Epithelial cell of esophagus (primary cell): Measurements from ENCODE around the gene HSPB6.
A peak's percentile ranks its signal among the peaks of the same experiment; 100 is the strongest.
"Not testable (repeated sequence)": the region's sequence is repeated elsewhere in the genome, so short reads cannot be mapped to it uniquely, and the experiment has no call there.

Source experiments
- DNase-seq: peaks from one replicate; pipeline ENCODE4 v3.0.0; 2010; ENCODE audit warnings: low read depth
- H3K4me3 ChIP-seq: 2 replicates; pipeline ENCODE4 v1.5.1; 2011; ENCODE audit warnings: mild to moderate bottlenecking, low read length, control low read depth
- TF ChIP-seq, protein P1 (sequence below): IDR thresholded peaks from 2 replicates; pipeline ENCODE4 v1.5.1; 2011; ENCODE audit warnings: low read depth, mild to moderate bottlenecking, low read length, control low read depth, inconsistent platforms; ENCODE audit not compliant: insufficient read depth; ENCODE audit errors: missing control alignments

HSPB6 gene

DNA sequence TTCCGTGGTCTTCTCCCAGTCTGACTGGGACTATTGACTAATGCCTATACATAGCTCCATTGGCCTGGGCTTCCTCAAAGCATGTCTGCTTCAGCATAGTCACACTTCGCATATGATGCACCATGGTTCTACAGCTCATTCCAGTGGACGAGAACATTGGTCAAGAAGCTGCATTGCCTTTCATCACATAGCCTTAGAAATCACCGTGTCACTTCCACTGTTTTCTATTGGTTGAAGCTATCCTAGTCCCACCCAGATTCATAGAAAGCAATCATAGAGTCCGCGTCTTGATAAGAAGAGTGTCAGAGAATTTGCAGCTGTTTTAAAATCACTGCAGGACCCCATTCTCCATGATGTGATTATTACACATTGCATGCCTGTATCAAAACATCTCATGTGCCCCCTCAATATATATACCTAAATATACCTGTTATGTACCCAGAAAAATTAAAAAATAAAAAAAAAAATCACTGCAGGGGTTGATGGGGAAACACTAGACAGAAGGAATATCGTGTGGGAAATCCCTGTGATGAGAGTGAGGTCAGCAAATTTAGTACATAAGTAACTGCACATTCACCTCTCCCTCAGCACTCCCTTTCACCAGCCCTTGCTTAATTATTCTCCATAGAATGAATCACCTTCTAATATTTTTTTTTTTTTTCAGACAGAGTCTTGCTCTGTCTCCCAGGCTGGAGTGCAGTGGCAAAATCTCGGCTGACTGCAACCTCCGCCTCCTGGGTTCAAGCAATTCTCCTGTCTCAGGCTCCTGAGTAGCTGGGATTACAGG is 16.4 kb upstream of the HSPB6 start:
- DNase-seq = peak; percentile 80
- TF ChIP-seq, protein P1, sequence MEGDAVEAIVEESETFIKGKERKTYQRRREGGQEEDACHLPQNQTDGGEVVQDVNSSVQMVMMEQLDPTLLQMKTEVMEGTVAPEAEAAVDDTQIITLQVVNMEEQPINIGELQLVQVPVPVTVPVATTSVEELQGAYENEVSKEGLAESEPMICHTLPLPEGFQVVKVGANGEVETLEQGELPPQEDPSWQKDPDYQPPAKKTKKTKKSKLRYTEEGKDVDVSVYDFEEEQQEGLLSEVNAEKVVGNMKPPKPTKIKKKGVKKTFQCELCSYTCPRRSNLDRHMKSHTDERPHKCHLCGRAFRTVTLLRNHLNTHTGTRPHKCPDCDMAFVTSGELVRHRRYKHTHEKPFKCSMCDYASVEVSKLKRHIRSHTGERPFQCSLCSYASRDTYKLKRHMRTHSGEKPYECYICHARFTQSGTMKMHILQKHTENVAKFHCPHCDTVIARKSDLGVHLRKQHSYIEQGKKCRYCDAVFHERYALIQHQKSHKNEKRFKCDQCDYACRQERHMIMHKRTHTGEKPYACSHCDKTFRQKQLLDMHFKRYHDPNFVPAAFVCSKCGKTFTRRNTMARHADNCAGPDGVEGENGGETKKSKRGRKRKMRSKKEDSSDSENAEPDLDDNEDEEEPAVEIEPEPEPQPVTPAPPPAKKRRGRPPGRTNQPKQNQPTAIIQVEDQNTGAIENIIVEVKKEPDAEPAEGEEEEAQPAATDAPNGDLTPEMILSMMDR = no peak
- H3K4me3 ChIP-seq = no peak overlapping the region

DNA sequence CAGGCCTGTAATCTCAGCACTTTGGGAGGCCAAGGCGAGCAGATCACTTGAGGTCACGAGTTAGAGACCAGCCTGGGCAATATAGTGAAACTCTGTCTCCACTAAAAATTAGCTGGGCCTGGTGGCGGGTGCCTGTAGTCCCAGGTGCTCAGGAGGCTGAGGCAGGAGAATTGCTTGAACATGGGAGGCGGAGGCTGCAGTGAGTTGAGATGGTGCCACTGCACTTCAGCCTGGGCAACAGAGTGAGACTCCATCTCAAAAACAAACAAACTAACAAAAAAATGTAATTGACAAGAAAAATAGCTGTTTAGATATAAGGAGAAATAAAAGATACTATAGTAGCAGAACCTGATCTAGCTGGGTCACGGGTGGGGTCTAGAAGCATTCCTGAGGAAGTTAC is 15.5 kb upstream of the HSPB6 start:
- not testable (repeated sequence) for H3K4me3 ChIP-seq, DNase-seq

DNA sequence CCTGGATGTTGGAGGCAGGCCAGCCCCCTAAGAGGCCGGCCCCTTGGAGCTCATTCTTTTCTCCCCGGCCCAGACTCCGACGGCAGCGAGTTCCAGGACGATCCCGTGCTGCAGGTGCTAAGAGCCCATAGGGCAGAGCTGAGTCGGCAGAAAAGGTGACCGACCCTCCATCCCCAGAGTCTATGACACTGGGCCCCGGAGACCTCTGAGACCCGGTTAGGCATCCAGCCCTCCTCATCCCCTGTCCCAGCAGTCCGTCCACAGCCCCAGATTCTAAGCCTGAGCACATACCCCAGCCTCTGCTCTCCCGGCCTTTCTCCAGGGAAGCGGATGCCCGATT is 11.2 kb upstream of the HSPB6 start:
- H3K4me3 ChIP-seq = no peak overlapping the region
- DNase-seq = no peak
- TF ChIP-seq, protein P1 = no peak

DNA sequence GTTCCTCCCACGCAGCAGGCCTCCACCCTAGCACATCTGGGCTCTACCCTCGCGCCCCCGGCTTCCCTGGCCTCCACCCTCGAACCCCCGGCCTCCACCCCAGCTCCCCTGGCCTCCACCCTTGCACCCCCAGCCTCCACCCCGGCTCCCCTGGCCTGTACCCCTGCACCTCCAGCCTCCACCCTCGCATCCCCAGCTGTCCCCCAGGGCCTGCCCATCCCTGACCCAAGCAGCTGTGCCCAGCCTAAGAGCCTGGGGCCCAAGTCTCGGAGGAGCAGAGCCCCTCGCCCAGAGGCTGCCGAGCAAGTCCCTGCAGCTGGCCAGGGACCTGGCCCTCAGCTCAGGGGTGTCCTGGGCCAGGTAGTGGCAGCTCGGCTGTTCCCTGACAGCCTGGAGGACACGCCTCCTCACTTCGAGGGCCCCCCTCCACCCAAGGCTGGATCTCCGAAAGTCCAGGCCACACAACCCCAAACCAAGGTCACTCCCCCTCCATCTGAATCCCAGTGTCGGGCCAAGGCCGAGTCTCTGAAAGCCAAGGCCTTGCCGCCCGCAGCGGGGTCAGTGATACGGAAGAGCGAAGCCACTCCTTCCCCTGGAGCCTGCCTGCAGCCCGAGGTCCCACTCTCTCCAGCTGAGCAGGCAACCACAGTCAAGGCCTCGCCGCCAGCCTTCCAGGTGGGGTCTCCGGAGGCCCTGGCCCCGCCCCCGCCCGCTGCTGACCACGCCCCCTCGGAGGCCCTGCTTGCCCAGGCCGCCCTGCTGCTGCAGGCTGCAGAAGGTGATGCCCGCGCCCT is 10.7 kb upstream of the HSPB6 start:
- TF ChIP-seq, protein P1 = no peak
- DNase-seq = no peak
- no peak overlapping the region for H3K4me3 ChIP-seq

DNA sequence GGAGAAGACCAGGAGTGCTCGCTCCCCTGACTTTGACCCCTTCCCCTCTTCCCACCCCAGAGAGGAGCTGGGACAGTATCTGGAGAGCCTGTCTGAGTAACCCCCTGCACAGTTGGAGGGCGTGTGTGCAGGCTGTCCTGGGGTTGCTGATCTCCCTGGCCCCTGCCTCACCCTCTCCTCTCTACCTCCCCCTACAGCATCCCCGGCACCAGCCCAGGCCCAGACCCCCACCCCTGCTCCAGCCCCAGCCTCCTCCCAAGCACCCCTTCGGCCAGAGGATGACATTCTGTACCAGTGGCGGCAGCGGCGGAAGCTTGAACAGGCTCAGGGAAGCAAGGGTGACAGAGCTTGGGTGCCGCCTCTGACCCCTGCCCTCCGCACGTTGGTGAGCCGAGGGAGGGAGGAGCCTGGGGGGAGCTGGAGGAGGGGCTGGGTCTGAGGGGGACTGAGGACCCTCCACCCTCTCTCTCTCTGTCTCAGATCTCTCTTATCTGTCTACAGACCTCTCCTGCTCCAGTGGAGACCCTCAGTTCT is 9.8 kb upstream of the HSPB6 start:
- TF ChIP-seq, protein P1 = no peak
- H3K4me3 ChIP-seq = no peak overlapping the region
- no peak for DNase-seq

DNA sequence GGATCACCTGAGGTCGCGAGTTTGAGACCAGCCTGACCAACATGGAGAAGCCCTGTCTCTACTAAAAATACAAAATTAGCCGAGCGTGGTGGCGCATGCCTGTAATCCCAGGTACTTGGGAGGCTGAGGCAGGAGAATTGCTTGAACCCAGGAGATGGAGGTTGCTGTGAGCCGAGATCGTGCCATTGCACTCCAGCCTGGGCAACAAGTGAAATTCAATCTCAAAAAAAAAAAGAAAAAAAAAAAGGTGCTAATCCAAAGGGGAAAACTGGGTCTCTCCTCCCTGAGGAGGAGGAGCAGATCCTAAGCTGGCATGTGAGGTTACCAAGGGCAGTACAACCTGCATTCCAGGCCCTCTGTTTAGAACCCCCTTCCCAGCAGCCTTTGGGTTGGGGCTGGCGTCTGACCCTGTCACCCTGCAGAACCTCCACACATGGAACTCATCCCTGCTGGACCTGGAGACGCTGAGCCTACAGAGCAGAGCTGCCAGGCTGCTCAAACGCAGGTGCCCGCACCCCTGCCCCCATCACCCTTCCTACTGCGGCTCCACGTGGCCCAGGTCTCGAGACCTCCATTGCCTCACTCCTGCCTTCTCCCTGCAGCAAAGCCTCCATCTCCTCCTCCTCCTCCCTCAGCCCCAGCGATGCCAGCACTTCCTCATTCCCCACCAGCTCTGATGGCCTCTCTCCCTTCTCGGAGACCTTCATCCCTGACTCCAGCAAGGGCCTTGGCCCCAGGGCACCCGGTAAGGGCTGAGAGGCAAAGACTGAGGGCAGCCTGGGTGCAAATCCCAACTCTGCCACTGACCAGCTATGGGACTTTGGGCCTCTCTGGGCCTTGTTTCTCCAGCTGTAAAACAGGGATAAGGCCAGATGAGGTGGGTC is 7.8 kb upstream of the HSPB6 start:
- TF ChIP-seq, protein P1 = no peak
- H3K4me3 ChIP-seq = no peak overlapping the region
- no peak for DNase-seq

DNA sequence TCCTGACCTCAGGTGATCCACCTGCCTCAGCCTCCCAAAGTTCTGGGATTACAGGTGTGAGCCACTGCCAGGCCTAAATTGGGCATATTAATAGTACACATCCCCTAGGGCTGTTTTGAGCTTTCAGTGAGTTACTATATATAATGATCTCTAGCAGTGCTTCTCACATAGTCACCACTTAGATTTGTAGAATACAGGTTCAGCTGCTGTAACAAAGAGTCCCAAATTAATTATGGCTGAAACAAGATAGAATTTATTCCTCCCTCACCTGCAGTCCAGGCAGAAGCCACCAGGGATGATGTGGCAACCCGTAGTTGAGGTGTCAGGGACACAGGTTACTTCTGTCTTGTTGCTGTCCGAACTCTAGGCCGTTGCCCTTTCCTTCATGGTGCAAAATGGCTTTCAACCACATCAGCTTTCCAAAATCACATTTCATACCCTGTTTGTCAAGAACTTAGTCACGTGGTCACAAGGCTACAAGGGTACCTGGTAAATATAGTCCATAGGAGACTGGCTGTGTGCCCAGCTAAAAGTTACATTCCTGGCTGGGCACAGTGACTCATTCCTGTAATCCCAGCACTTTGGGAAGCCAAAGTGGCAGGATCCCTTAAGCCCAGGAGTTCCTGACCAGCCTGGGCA is 4.0 kb upstream of the HSPB6 start:
- no peak overlapping the region for H3K4me3 ChIP-seq
- no peak for DNase-seq
- TF ChIP-seq, protein P1 = no peak
